Neural crest cell (in vitro differentiated cells): ENCODE data around the gene SERPINE1. TPM values are rescaled to one million over a fixed set of nuclear protein-coding genes. Genes with fewer than 3 reads are reported as not detected.

ENCODE experiments used
- DNase-seq: peaks from one replicate; pipeline ENCODE4 v3.0.0; 2021; ENCODE audit warnings: low read depth, mixed read lengths, low spot score
- H3K27ac Mint-ChIP-seq: one replicate; pipeline ENCODE4 v1.8.0; 2021; ENCODE audit warnings: mild to moderate bottlenecking, mixed read lengths; ENCODE audit not compliant: unreplicated experiment
- H3K27me3 Mint-ChIP-seq: 2 replicates; pipeline ENCODE4 v1.8.0; 2021; ENCODE audit warnings: low read depth, mild to moderate bottlenecking, mixed read lengths
- H3K36me3 Mint-ChIP-seq: 2 replicates; pipeline ENCODE4 v1.8.0; 2021; ENCODE audit warnings: low read depth, mild to moderate bottlenecking, mixed read lengths
- H3K4me1 Mint-ChIP-seq: 2 replicates; pipeline ENCODE4 v1.8.0; 2021; ENCODE audit warnings: mixed read lengths
- H3K4me3 Mint-ChIP-seq: one replicate; pipeline ENCODE4 v1.8.0; 2021; ENCODE audit warnings: mild to moderate bottlenecking, mixed read lengths
- H3K9me3 Mint-ChIP-seq: 2 replicates; pipeline ENCODE4 v1.8.0; 2021; ENCODE audit warnings: mixed read lengths
- CTCF ChIP-seq: fragments of 200-600 bp; sonication (generic); conservative IDR thresholded peaks from 2 replicates; pipeline ENCODE4 v1.5.0; 2021; ENCODE audit warnings: antibody characterized with exemption, mild to moderate bottlenecking
- long read RNA-seq: library from polyadenylated mRNA; unstranded; transcript quantifications from one replicate; pipeline ENCODE4 v2.0.0, GENCODE V29; 2020
- total RNA-seq: library from RNA; stranded (reverse); gene quantifications from 2 replicates; pipeline ENCODE4 v1.2.1, GENCODE V29; 2021

Gene SERPINE1
- total RNA-seq, result 0.07 TPM in 1 of 2 replicates, not detected in the other
- long read RNA-seq, result 0 reads

GRCh38 chr7:101126651-101127459 is at the start of gene SERPINE1:
SERPINE1 (plus strand) TSS chr7:101127104; CDS start chr7:101128394, 1,290 bp downstream.
- peaks cover 7% of the 10 kb centered on the region for H3K27me3 Mint-ChIP-seq
- no peaks in the 10 kb centered on the region for H3K9me3 Mint-ChIP-seq
- no peaks in the 10 kb centered on the region for H3K36me3 Mint-ChIP-seq
- H3K27ac Mint-ChIP-seq, result peak within 1 kb of the TSS; percentile 38
- peaks cover 39% of the 10 kb centered on the region for H3K4me1 Mint-ChIP-seq
- DNase-seq, result peak; percentile 33
- peak; percentile 42 for TF ChIP-seq CTCF
- H3K4me3 Mint-ChIP-seq, result peak within 1 kb of the TSS; percentile 44

GRCh38 chr7:101077303-101078086 is 49.4 kb upstream of the SERPINE1 start:
- Mint-ChIP-seq H3K36me3 (no peaks in the 10 kb centered on the region), H3K27ac (no peak overlapping the region), H3K27me3 (peaks cover 19% of the 10 kb centered on the region), H3K4me3 (no peak overlapping the region), H3K9me3 (no peaks in the 10 kb centered on the region), H3K4me1 (peaks cover 11% of the 10 kb centered on the region)
- TF ChIP-seq CTCF, result peak; percentile 86
- peak; percentile 86 for DNase-seq

- Mint-ChIP-seq H3K9me3 (no peaks in the 10 kb centered on the region), H3K27me3 (peaks cover 6% of the 10 kb centered on the region), H3K4me1 (peaks cover 19% of the 10 kb centered on the region), H3K36me3 (no peaks in the 10 kb centered on the region), H3K27ac (no peak overlapping the region), H3K4me3 (no peak overlapping the region)
- DNase-seq, result no peak
- TF ChIP-seq CTCF, result no peak
Observed at GRCh38 chr7:101081432-101081831, 45.5 kb upstream of the SERPINE1 start.

- Mint-ChIP-seq H3K27ac (peak overlapping the region; percentile 78), H3K27me3 (peaks cover 3% of the 10 kb centered on the region), H3K4me3 (peak overlapping the region; percentile 89), H3K4me1 (peaks cover 15% of the 10 kb centered on the region), H3K36me3 (peaks cover 1% of the 10 kb centered on the region), H3K9me3 (no peaks in the 10 kb centered on the region)
- no peak for TF ChIP-seq CTCF
- no peak for DNase-seq
Observed at GRCh38 chr7:101084865-101085161, 42.1 kb upstream of the SERPINE1 start.

GRCh38 chr7:101085162-101085964 is 41.5 kb upstream of the SERPINE1 start, which contains the start of gene TRIM56:
TRIM56 (plus strand) TSS chr7:101085481; CDS start chr7:101087313, 1,832 bp downstream.
- Mint-ChIP-seq H3K4me3 (peak within 1 kb of the TSS; percentile 89), H3K36me3 (peaks cover 2% of the 10 kb centered on the region), H3K9me3 (no peaks in the 10 kb centered on the region), H3K27ac (peak within 1 kb of the TSS; percentile 93), H3K4me1 (peaks cover 15% of the 10 kb centered on the region), H3K27me3 (peaks cover 3% of the 10 kb centered on the region)
- peak; percentile 53 for DNase-seq
- no peak for TF ChIP-seq CTCF
